Measurements from ENCODE around the gene FLOT1.
"Not testable (repeated sequence)": the region's sequence is repeated elsewhere in the genome, so short reads cannot be mapped to it uniquely, and the experiment has no call there.

FLOT1 gene

DNA sequence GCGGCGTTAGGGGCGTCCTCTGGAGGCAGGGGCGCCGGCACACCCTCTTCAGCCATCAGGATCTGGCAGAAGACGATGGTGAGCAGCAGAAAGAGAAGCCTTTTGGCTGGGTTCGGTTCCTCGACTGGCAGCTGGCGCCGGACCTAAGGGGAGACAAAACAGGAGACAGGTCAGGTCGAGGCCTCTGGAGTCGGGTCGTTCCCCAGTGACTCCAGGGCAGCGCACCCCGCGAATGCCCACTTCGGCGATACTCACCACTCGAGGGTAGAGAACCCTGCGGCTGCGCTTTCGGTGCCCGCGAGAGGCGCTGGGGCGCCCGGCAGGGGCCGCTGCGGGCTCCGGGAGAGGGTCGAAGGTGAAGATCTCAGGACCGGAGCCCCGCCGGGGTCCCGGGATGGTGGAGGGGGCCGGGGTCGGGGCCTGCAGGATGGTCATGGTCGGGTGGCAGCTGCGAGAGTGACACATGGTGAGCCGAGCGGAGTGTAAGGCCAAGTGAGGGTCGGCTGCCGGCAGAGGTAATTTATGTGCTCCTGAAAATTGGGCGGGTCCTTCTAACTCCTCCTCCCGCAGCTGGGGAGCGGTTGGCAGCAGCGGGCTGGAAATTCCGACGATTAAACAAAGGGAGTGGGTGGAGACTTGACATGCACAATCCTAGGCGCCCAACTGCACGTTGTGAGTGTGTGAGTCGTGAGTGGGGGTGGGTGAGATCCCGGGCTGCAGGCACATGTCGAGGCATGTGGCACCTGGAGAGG lies 1.7 kb upstream of the FLOT1 start, which contains the start of gene IER3:
Gene IER3, minus strand, starts transcription at position 494 of the 752 bp plus-strand sequence. Its CDS starts 29 bp downstream, at position 465.
- DNase-seq = peak; percentile 88

DNA sequence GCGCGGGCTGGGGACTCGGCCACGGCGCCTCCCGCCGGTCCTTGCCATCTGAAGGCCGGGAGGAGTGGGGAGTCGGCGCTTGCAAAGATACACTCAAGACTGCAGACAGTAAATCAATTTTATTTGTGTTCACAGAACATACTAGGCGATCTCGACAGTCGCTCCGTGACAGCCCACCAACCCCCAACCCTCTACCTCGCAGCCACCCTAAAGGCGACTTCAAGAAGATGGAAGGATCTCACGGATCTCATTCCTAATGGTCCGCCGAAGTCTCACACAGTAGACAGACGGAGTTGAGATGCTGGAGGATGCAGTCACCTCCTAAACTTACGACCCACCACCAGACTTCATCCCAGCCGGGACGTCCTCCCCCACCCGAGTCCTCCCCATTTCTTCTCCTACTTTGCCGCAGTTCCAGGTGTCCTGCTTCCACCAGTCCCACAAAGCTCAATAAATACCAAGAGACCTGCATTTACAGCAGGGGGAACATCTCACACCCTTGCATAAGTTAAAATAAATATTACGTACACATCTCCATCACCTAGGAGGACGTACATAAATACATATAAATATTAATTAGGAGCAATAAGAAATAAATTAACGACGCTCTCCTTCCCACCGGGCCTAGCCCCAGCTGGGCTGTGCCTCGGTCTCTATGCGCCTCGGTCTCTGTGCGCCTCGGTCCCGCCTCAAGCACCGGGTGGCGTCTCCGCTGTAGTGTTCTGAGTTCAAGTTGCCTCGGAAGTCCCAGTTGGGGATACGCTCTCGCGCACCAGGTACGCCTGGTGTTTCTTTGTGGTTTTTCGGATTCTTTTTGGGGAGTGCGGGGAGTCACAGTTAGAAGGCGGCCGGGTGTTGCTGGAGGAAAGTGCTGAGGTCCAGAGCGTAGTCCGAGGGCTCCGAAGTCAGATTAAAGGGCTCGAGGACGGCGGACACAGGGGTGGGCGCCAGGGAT lies 889 bp upstream of the FLOT1 start:
- DNase-seq = peak; percentile 74

- DNase-seq = no peak
Observed at GRCh38 chr6:30741789-30742315, 635 bp downstream of the FLOT1 start.

- DNase-seq = no peak
Observed at GRCh38 chr6:30741063-30741779, 1.3 kb downstream of the FLOT1 start.

DNA sequence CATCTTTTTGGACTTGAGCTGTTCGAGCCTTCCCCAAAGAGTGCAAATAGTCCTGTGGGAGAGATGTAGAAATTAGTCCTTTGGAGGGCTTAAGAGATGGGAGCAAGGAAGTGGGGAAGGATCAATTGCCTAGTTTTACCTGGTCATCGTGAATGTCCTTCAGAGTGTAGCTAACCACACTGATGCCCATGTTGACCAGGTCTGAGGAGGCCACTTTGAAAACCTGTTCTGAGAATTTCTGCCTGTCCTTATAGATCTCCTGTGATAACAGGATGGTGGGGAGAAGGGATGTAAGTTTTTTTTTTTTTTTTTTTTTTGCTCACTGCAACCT lies 2.0 kb downstream of the FLOT1 start:
- no peak for DNase-seq

DNA sequence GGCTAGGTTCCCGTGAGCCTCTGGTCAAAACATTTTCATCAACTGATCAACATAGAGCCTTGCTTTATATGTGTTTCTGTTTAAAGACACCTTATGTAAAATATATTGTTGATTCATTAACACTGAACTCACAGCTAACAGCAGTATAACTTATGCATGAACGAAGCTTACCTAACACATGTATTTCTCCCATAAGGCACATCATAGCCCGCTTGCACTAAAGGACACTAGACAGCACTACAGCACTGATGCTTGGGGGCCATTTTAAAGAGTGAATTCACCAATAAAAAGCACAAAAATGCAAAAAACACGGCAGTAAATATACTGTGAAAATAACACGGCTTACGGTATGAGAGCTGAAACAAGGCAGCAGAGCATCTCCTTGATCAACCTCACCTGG lies 4.0 kb downstream of the FLOT1 start:
- no peak for DNase-seq

DNA sequence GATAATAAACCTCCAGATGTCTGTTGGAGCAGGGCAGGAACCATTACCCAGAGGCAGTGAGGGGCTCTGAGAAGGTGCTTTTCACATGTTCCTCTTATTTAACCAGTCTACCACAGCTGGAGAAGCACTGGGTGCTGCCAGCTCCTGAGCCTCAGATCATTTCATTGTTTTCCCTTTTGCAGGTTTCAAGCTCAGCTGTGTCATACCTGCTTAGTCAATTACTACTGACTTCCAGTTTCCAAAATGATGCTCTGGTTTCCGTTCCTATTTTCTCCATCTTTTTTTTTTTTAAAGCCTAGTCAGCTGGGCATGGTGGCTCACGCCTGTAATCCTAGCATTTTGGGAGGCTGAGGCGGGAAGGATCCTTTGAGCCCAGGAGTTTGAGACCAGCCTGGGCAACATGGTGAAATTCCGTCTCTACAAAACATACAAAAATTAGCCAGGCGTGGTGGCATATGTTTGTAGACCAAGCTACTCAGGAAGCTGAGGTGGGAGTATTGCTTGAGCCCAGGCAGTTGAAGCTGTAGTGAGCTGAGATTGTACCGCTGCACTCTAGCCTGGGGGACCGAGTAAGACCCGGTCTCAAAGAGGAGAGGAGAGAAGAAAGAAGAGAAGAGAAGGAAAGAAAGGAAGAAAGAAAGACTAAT lies 6.7 kb downstream of the FLOT1 start:
- no peak for DNase-seq

DNA sequence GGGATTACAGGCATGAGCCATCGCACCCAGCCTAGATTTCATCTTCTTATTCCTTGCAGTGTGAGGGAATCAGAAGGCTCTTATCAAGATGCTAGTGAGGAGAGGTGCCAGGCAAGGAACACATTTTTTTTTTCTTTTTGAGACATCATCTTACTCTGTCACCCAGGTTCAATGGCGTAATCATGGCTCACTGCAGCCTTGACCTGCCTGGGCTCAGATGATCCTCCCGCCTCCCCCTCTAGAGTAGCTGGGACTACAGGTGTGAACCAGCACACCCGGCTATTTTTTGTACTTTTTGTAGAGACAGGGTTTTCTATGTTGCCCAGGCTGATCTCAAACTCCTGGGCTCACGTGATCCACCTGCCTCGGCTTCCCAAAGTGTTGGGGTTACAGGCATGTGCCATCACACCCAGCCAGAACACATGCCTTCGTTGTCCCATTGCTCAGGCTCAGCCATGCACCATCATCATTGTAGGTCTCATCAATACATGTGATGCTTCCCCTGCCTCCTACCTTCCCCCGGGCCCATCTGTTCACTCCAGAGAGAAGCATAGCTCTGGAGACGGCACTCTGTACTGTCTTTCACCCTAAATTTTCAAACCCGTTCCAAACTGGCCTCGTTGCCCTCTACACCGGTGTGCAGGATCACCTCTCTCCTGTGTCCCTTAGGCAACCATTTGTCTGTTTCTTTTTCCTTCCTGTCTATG lies 10.1 kb downstream of the FLOT1 start:
- no peak for DNase-seq

- peak; percentile 75 for DNase-seq
Observed at GRCh38 chr6:30730601-30731435, 11.7 kb downstream of the FLOT1 start.

GRCh38 chr6:30727920-30728553 lies 14.4 kb downstream of the FLOT1 start:
- DNase-seq = no peak

DNA sequence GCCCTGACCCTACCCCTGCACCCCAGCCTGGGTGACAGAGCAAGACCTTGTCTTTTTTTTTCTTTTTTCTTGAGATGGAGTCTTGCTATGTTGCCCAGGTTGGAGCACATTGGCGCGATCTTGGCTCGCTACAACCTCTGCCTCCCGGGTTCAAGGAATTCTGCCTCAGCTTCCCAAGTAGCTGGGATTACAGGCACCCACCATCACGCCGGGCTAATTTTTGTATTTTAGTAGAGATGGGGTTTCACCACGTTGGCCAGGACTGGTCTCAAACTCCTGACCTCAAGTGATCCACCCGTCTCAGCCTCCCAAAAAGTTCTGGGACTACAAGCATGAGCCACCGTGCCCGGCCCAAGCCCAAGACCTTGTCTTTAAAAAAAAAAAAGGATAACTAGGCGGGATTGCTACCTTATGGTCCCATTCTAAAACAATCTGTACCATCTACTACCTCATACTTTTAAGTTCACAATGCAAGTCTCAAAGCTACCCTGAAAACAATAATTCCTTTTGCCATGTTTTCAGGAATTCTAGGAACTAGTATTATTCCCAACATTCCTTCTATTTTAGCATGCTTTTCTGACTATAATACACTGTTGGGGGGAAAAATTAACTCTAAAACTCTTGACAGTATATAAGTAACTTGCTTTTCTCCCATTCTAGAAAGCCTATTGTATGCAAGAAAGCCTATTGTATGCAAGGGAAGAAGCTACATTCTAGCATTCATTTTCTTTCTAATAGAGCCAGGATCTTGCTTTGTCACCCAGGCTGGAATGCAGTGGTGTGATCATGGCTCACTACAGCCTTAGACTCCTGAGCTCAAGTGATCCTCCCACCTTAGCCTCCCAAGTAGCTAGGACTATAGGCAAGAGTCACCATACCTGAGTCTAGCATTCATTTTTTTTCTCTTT lies 15.7 kb downstream of the FLOT1 start:
- no peak for DNase-seq

GRCh38 chr6:30725713-30726505 lies 16.6 kb downstream of the FLOT1 start:
- no peak for DNase-seq

DNA sequence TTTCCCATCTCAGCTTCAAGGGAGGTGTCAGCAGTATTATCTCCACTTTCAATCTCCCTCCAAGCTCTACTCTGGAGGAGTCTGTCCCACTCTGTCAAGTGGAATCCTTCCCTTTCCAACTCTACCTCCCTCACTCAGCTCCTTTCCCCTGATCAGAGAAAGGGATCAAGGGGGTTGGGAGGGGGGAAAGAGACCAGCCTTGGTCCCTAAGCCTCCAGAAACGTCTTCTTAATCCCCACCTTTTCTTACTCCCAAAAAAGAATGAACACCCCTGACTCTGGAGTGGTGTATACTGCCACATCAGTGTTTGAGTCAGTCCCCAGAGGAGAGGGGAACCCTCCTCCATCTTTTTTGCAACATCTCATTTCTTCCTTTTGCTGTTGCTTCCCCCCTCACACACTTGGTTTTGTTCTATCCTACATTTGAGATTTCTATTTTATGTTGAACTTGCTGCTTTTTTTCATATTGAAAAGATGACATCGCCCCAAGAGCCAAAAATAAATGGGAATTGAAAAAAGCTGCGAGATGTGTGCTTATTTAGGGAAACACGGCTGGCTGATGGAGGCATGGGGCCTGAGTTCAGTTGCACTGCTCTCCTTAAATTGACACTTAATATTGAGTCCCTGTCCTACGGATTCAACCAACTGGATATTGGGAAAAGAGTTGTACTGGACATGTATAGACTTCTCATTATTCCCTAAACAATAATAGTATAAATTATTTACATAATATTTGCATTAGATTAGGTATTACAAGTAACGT lies 17.4 kb downstream of the FLOT1 start:
- no peak for DNase-seq

DNA sequence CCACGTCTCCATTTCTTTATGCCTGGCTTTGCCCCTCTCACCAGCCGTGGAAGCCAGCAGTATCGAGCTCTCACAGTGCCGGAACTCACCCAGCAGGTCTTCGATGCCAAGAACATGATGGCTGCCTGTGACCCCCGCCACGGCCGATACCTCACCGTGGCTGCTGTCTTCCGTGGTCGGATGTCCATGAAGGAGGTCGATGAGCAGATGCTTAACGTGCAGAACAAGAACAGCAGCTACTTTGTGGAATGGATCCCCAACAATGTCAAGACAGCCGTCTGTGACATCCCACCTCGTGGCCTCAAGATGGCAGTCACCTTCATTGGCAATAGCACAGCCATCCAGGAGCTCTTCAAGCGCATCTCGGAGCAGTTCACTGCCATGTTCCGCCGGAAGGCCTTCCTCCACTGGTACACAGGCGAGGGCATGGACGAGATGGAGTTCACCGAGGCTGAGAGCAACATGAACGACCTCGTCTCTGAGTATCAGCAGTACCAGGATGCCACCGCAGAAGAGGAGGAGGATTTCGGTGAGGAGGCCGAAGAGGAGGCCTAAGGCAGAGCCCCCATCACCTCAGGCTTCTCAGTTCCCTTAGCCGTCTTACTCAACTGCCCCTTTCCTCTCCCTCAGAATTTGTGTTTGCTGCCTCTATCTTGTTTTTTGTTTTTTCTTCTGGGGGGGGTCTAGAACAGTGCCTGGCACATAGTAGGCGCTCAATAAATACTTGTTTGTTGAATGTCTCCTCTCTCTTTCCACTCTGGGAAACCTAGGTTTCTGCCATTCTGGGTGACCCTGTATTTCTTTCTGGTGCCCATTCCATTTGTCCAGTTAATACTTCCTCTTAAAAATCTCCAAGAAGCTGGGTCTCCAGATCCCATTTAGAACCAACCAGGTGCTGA lies 18.4 kb downstream of the FLOT1 start:
- DNase-seq = not testable (repeated sequence)

- not testable (repeated sequence) for DNase-seq
Observed at GRCh38 chr6:30723159-30723842, 19.2 kb downstream of the FLOT1 start.
